A673 (cell line): ENCODE data around the gene HES7.

Experiments
- EZH2 ChIP-seq: fragments of 200-600 bp; sonication (generic); IDR thresholded peaks from 2 replicates; pipeline ENCODE4 v1.6.1; 2017; ENCODE audit warnings: borderline replicate concordance, low read depth, mild to moderate bottlenecking, mixed read lengths, antibody characterized with exemption, low read length; ENCODE audit not compliant: poor library complexity, severe bottlenecking
- TF ChIP-seq, protein P1 (sequence below): fragments of 300-800, 200-600 bp; sonication (generic); conservative IDR thresholded peaks from 2 replicates; pipeline ENCODE4 v1.5.1; 2017; ENCODE audit warnings: low read depth, mild to moderate bottlenecking, antibody characterized with exemption, low read length, moderate library complexity, mixed read lengths

DNA sequence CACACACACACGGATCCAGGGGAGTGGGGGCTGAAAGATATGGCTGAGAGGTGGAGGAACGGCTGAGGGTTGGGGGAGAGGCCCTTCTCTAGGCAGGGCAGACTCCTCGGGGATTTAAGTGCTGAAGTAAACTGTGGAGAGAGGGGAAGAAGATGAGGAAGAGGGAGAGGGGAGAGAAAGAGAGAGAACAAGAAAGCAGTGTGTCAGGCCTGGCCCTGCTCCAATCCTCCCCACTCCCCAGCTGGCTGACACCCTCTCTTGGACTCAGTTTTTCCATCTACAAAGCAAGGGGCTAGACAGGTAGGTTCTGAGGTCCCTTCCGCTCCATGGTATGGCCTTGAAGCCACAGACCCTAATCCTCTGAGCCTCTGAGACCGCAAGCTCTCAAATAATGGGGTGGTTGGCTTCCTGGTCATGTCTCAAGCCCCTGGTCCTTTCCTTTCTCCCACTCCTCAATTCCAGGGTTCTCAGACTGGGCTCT lies 36.9 kb upstream of the HES7 start:
- TF ChIP-seq, protein P1, sequence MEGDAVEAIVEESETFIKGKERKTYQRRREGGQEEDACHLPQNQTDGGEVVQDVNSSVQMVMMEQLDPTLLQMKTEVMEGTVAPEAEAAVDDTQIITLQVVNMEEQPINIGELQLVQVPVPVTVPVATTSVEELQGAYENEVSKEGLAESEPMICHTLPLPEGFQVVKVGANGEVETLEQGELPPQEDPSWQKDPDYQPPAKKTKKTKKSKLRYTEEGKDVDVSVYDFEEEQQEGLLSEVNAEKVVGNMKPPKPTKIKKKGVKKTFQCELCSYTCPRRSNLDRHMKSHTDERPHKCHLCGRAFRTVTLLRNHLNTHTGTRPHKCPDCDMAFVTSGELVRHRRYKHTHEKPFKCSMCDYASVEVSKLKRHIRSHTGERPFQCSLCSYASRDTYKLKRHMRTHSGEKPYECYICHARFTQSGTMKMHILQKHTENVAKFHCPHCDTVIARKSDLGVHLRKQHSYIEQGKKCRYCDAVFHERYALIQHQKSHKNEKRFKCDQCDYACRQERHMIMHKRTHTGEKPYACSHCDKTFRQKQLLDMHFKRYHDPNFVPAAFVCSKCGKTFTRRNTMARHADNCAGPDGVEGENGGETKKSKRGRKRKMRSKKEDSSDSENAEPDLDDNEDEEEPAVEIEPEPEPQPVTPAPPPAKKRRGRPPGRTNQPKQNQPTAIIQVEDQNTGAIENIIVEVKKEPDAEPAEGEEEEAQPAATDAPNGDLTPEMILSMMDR, result no peak
- no peak for TF ChIP-seq EZH2
